Activated naive CD8-positive, alpha-beta T cell (primary cell): ENCODE results near the gene TCF25.
"Not testable (repeated sequence)": the region's sequence is repeated elsewhere in the genome, so short reads cannot be mapped to it uniquely, and the experiment has no call there.

ENCODE experiments used
- H3K27ac Mint-ChIP-seq: one replicate; pipeline ENCODE4 v1.8.0; 2021; ENCODE audit warnings: mixed read lengths
- H3K27me3 Mint-ChIP-seq: one replicate; pipeline ENCODE4 v1.8.0; 2021; ENCODE audit warnings: mixed read lengths
- H3K36me3 Mint-ChIP-seq: one replicate; pipeline ENCODE4 v1.8.0; 2021; ENCODE audit warnings: mixed read lengths
- H3K4me1 Mint-ChIP-seq: one replicate; pipeline ENCODE4 v1.8.0; 2021; ENCODE audit warnings: low read depth, mixed read lengths
- H3K4me3 Mint-ChIP-seq: one replicate; pipeline ENCODE4 v1.8.0; 2021; ENCODE audit warnings: mild to moderate bottlenecking, mixed read lengths
- H3K9me3 Mint-ChIP-seq: one replicate; pipeline ENCODE4 v1.8.0; 2021; ENCODE audit warnings: low read depth, mixed read lengths

The TCF25 gene, protein sequence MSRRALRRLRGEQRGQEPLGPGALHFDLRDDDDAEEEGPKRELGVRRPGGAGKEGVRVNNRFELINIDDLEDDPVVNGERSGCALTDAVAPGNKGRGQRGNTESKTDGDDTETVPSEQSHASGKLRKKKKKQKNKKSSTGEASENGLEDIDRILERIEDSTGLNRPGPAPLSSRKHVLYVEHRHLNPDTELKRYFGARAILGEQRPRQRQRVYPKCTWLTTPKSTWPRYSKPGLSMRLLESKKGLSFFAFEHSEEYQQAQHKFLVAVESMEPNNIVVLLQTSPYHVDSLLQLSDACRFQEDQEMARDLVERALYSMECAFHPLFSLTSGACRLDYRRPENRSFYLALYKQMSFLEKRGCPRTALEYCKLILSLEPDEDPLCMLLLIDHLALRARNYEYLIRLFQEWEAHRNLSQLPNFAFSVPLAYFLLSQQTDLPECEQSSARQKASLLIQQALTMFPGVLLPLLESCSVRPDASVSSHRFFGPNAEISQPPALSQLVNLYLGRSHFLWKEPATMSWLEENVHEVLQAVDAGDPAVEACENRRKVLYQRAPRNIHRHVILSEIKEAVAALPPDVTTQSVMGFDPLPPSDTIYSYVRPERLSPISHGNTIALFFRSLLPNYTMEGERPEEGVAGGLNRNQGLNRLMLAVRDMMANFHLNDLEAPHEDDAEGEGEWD

DNA sequence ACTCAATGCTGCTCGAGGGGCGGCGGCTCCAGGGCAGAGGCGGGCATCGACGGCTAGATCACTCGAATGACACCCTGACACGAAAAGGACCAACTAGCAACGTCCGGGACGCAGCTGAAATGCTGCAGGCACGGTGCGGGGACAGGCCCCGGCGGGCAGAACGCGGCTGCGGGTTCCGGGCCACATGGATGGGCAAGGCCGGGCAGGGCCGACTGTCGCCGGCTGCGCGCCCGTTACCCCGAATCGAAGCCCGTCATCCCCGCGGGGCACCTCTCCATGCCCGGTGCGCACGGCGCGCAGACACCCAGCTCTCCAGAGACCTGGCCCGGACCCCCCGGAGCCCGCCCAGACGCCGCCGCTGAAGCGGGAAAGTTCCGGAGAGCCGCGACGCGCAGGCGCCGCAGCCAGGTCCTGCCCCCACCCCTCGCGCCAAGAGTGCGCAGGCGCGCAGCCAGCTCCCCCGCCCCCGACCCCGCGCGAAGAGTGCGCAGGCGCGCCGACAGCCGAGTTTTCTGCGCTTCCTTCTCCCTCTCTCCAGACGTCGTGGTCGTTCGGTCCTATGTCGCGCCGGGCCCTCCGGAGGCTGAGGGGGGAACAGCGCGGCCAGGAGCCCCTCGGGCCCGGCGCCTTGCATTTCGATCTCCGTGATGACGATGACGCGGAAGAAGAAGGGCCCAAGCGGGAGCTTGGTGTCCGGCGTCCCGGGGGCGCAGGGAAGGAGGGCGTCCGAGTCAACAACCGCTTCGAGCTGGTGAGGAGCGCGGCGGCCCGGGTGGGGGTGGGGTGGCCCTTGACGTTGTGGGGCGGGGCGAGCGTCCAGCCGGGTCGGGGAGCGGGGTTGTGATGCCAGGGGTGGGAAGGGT lies at the start of gene TCF25:
Gene TCF25 (plus strand): TSS at position 484 of the 863 bp plus-strand sequence. CDS start 76 bp downstream, at position 560.
- Mint-ChIP-seq H3K27ac (peak within 1 kb of the TSS; percentile 96), H3K9me3 (peaks cover 4% of the 10 kb centered on the region), H3K27me3 (no peaks in the 10 kb centered on the region), H3K36me3 (peaks cover 5% of the 10 kb centered on the region), H3K4me3 (peak within 1 kb of the TSS; percentile 90), H3K4me1 (peaks cover 16% of the 10 kb centered on the region)

DNA sequence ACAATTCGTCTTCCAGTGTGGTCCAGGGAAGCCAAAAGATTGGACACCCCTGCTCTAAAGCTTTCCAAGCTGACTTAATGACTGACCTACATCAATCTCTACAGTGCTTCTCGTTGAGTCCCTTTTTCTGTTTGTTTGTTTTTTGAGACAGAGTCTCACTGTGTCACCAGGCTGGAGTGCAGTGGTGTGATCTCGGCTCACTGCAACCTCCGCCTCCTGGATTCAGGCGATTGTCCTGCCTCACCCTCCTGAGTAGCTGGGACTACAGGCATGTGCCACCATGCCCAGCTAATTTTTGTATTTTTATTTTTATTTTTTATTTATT lies 49.6 kb upstream of the TCF25 start:
- not testable (repeated sequence) for H3K36me3 Mint-ChIP-seq, H3K27me3 Mint-ChIP-seq, H3K4me3 Mint-ChIP-seq, H3K4me1 Mint-ChIP-seq, H3K27ac Mint-ChIP-seq, H3K9me3 Mint-ChIP-seq

DNA sequence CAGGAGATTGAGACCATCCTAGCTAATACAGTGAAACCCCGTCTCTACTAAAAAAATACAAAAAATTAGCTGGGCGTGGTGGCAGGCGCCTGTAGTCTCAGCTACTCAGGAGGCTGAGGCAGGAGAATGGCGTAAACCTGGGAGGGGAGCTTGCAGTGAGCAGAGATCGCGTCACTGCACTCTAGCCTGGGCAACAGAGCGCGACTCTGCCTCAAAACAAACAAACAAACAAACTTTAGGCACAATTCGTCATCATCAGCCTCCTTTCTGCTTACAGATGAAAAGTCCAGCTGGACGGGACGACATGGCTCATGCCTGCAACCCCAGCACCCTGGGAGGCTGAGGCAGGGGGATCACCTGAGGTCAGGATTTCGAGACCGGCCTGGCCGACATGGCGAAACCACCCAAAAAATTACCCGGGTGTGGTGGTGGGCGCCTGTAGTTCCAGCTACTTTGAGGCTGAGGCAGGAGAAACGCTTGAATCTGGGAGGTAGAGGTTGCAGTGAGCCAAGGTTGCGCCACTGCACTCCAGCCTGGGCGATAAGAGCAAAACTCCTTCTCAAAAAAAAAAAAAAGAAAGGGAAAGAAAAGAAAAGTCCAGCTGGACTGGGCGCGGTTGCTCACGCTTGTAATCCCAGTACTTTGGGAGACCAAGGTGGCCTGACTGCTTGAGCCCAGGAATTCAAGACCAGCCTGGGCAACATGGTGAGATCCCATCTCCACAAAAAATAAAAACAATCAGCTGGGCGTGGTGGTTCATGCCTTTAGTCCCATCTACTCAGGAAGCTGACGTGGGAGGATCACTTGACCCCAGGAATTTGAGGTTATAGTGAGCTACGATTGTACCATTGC lies 46.6 kb upstream of the TCF25 start:
- peaks cover 5% of the 10 kb centered on the region for H3K4me1 Mint-ChIP-seq
- H3K27ac Mint-ChIP-seq, result no peak overlapping the region
- no peaks in the 10 kb centered on the region for H3K36me3 Mint-ChIP-seq
- no peaks in the 10 kb centered on the region for H3K9me3 Mint-ChIP-seq
- H3K27me3 Mint-ChIP-seq, result peaks cover 9% of the 10 kb centered on the region
- no peak overlapping the region for H3K4me3 Mint-ChIP-seq

DNA sequence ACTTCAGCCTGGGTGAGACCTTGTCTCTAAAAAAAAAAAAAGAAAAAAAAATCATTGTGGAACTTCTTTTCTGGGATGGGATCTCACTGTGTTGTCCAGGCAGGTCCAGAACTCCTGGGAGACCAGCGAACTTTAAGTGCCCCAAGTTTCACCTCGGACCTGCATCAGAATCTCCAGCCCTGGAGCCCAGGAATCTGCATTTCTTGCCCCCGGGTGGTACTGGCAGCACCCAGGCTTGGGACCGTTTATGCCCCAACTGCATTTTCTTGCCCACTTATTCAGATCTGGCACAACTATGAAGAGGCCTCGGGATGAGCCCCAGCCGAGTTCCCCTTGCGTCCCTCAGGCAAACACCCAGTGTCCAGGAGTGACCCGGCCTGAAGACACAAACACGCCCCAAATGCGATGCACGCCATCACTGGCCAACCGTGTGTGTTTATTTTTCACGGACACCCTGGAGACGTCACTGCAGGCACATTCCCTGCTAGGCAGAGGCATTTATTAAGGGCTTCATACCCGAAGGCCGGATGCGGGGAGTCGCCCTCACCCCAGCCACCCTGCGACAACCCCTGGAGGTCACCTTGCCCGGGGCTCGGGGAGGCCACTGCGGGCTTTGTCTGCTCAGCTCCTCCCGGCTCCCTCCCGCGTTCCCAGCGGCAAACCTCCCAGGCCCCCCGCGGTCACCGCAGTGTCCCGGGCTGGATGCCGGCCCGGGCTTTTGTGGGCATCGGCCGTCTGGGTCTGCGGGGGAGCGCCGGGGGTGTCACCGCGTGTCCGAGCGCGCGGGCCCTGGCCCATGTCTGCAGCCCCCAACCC lies 45.8 kb upstream of the TCF25 start:
- Mint-ChIP-seq H3K9me3 (no peaks in the 10 kb centered on the region), H3K27ac (no peak overlapping the region), H3K4me1 (peaks cover 5% of the 10 kb centered on the region), H3K36me3 (no peaks in the 10 kb centered on the region), H3K4me3 (peak overlapping the region; percentile 57), H3K27me3 (peaks cover 11% of the 10 kb centered on the region)

DNA sequence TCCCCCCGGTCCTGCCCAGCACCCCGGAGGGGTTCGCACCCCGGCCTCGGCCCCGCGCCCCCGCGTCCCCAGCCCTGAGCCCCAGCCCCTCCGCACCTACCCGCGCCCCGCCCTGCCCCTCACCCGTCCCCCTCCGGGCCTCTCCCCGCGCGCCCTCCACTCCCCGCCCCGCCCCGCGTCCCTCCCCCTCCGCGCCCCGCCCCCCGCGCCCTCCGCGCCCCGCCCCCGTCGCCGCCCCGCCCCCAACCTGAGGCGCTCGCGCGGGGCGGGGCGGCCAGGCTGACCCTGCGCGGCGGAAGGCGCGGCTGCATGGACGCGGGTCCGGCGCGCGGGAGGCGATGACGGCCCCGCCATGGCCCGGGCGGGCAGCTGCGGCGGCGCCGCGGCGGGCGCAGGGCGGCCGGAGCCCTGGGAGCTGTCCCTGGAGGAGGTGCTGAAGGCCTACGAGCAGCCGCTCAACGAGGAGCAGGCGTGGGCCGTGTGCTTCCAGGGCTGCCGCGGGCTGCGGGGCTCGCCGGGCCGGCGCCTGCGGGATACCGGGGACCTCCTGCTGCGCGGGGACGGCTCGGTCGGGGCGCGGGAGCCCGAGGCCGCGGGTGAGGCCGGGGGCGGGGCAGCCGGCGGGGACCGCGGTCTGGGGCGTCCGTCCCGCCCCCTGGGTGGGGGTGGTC lies 45.1 kb upstream of the TCF25 start, which contains the start of gene SPIRE2:
Gene SPIRE2 (plus strand): TSS at position 277 of the 671 bp plus-strand sequence. CDS start 76 bp downstream, at position 353.
- peak within 1 kb of the TSS; percentile 71 for H3K4me3 Mint-ChIP-seq
- peaks cover 11% of the 10 kb centered on the region for H3K27me3 Mint-ChIP-seq
- H3K9me3 Mint-ChIP-seq, result no peaks in the 10 kb centered on the region
- H3K4me1 Mint-ChIP-seq, result peaks cover 5% of the 10 kb centered on the region
- H3K27ac Mint-ChIP-seq, result no peak within 1 kb of the TSS
- no peaks in the 10 kb centered on the region for H3K36me3 Mint-ChIP-seq

DNA sequence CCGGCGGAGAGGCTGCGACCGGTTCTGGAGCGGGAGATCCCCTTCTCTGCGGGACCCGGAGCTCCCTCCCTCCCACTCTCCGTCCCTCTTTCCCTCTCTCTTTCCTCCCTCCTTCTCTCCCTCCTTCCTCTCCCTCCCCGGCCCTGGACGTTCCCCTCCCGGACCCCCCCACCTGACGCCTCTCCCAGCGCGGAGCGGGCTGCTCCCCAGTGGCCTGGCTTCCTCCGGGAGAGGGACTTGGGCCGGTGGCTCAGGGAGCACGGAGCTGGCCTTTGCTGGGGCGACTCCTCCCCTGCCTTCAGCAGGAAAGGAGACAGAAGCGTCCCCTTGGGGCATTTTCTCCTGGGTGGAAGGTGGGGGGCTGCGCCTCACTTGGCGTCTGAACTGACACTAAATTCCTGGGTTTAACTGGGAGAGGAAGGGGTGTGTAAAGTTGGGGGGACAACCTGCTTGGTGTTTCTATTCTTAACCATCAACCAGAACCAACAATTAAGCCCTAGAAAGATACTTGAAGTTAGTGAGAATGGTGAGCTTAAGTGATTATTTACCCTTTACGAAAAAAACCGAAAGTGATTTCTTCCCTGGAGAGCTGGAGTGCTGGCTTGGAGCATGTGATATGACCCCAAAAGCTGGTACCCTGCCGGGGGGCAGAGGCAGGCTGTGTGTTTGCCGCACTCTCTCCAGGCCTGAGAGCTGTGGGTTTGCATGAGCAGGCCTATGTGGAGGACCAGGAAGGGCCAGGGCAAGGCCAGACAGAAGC lies 44.3 kb upstream of the TCF25 start:
- Mint-ChIP-seq H3K4me3 (peak overlapping the region; percentile 71), H3K36me3 (no peaks in the 10 kb centered on the region), H3K27me3 (peaks cover 11% of the 10 kb centered on the region), H3K4me1 (peaks cover 5% of the 10 kb centered on the region), H3K27ac (no peak overlapping the region), H3K9me3 (no peaks in the 10 kb centered on the region)

DNA sequence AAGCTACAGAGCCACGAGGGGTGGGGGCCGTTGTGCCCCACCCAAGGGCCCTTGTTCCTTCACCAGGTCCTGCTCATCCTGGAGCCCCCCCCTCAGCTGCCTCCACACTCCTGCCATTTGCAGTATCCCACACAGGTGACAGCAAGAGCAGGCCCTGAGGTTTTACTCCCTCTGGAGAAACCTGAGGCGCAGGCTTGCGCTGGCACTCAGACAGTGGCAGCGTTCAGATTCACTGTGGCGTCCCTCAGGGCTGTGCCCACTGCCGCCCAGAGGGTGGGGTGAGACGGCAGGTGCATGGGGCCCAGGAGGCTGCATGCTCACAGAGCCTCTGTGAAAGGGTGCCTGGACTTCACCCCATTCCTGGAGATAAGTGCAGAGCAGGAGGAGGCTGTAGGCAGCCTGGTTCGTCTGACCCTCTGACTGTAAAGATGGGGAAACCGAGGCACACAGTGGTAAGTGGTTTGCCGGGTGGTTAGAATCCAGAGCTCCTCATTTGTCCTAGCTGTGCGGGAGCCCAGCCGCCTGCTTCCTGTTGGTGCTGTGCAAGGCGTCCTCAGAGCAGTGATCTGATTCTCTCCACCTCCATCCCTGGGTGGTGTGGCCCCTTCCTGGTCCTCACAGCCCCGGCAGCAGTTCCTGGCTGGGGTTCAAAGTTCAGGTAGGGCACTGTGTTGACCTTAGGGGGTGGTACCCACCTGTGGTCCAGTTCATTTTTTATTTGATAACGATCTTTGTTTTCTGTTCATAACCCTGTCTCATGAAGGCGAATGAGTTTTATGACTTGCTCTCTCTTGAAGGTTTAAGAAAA lies 43.6 kb upstream of the TCF25 start:
- H3K27ac Mint-ChIP-seq, result no peak overlapping the region
- H3K27me3 Mint-ChIP-seq, result peaks cover 11% of the 10 kb centered on the region
- H3K36me3 Mint-ChIP-seq, result no peaks in the 10 kb centered on the region
- H3K4me3 Mint-ChIP-seq, result peak overlapping the region; percentile 56
- peaks cover 5% of the 10 kb centered on the region for H3K4me1 Mint-ChIP-seq
- no peaks in the 10 kb centered on the region for H3K9me3 Mint-ChIP-seq

DNA sequence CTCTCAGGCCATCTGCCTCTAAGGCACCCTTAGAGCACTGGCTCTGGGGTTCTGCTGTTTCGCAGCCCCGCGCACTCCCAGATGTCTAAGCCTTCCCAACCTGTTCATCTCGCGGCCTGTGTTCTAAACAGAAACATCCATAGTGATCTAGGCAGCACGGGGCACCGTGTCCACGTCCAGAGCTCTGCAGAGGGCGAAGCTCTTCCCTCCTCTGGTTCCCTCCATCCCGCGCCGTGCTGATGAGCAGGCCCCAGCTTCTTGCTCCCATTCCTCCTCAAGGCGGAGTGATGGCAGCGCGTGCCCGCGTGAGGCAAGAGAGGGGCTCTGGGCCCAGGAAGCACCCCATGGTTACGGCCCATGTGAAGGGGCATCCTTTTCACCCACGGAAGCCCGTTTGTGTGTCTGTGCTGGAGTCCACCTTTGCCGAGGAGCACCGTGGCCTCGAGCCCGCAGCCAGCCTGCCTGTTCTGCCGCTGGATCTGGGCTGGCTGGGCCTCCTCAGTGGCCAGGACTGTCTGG lies 41.5 kb upstream of the TCF25 start:
- H3K4me1 Mint-ChIP-seq, result peaks cover 5% of the 10 kb centered on the region
- no peak overlapping the region for H3K4me3 Mint-ChIP-seq
- no peak overlapping the region for H3K27ac Mint-ChIP-seq
- H3K9me3 Mint-ChIP-seq, result no peaks in the 10 kb centered on the region
- H3K27me3 Mint-ChIP-seq, result peaks cover 11% of the 10 kb centered on the region
- no peaks in the 10 kb centered on the region for H3K36me3 Mint-ChIP-seq

DNA sequence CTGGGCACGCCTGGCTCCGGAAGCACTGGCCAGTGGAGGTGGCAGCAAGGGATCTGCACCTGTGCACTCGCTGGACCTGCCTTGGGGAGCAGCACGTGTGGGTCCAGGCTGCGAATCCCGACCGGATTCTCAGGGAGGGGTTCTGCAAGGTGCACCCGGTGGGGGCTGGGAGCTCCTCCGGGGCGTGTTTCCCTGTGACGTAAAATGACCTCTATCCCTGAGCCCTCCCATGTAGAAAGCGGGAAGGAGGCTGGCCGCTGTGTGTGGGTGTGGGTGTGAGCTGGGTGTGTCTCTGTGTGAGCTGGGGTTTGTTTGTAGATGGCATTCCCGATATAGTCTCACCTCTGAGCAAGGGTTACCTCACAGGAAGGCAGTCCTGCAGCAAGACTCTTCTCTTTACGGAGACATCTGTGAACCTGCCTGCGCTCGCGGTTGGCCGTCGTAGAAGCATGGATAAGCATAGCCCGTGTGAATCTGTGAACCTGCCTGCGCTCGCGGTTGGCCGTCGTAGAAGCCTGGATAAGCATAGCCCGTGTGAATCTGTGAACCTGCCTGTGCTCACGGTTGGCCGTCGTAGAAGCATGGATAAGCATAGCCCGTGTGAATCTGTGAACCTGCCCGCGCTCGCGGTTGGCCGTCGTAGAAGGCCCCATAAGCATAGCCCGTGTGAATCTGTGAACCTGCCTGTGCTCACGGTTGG lies 39.6 kb upstream of the TCF25 start:
- Mint-ChIP-seq H3K27me3 (peaks cover 11% of the 10 kb centered on the region), H3K4me1 (peaks cover 17% of the 10 kb centered on the region)
- H3K36me3 Mint-ChIP-seq, H3K9me3 Mint-ChIP-seq, H3K4me3 Mint-ChIP-seq, H3K27ac Mint-ChIP-seq: not testable (repeated sequence)

DNA sequence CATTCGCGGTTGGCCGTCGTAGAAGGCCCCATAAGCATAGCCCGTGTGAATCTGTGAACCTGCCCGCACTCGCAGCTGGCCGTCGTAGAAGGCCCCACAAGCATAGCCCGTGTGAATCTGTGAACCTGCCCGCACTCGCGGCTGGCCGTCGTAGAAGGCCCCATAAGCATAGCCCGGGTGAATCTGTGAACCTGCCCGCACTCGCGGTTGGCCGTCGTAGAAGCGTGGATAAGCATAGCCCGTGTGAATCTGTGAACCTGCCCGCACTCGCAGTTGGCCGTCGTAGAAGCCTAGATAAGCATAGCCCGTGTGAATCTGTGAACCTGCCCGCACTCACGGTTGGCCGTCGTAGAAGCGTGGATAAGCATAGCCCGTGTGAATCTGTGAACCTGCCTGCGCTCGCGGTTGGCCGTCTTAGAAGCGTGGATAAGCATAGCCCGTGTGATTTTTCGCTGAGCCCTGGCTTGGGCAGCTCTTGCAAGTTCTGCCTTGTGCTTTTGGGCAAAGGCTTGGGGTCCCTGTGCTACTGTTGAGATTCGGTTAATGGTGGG lies 38.5 kb upstream of the TCF25 start:
- peaks cover 17% of the 10 kb centered on the region for H3K4me1 Mint-ChIP-seq
- not testable (repeated sequence) for H3K36me3 Mint-ChIP-seq, H3K27ac Mint-ChIP-seq, H3K27me3 Mint-ChIP-seq, H3K4me3 Mint-ChIP-seq, H3K9me3 Mint-ChIP-seq

DNA sequence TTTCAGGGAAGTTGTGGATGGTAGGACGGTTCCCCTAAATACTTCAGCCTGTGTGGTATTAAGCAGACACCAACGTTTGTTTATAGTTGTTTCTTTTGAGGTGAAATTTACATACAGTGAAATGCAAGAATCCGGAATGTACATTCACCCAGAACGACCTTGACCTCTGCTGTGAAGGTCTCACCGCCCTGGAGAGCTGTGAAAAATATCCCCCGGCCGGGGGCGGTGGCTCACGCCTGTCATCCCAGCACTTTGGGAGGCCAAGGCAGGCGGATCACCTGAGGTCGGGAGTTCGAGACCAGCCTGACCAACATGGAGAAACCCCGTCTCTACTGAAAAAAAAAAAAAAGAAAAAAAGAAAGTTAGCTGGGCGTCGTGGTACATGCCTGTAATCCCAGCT lies 36.9 kb upstream of the TCF25 start:
- not testable (repeated sequence) for H3K36me3 Mint-ChIP-seq, H3K9me3 Mint-ChIP-seq, H3K27ac Mint-ChIP-seq, H3K27me3 Mint-ChIP-seq, H3K4me3 Mint-ChIP-seq
- peaks cover 15% of the 10 kb centered on the region for H3K4me1 Mint-ChIP-seq
